Fibroblast of mammary gland (primary cell): ENCODE results near the gene RECQL5.

ENCODE experiments used
- DNase-seq: peaks from one replicate; pipeline ENCODE4 v3.0.0-alpha.2; 2010; ENCODE audit warnings: low read depth
- H3K4me3 ChIP-seq: 2 replicates; pipeline ENCODE4 v1.5.1; 2011; ENCODE audit warnings: low read depth, mild to moderate bottlenecking, low read length, moderate library complexity; ENCODE audit not compliant: control insufficient read depth
- TF ChIP-seq, protein P1 (sequence below): conservative IDR thresholded peaks from 2 replicates; pipeline ENCODE4 v1.5.1; 2011; ENCODE audit warnings: low read depth, low read length, inconsistent platforms; ENCODE audit not compliant: control insufficient read depth, insufficient read depth

Gene RECQL5

GRCh38 chr17:75627094-75627493 lies 39.9 kb downstream of the RECQL5 start:
- H3K4me3 ChIP-seq = no peak overlapping the region
- TF ChIP-seq, protein P1, sequence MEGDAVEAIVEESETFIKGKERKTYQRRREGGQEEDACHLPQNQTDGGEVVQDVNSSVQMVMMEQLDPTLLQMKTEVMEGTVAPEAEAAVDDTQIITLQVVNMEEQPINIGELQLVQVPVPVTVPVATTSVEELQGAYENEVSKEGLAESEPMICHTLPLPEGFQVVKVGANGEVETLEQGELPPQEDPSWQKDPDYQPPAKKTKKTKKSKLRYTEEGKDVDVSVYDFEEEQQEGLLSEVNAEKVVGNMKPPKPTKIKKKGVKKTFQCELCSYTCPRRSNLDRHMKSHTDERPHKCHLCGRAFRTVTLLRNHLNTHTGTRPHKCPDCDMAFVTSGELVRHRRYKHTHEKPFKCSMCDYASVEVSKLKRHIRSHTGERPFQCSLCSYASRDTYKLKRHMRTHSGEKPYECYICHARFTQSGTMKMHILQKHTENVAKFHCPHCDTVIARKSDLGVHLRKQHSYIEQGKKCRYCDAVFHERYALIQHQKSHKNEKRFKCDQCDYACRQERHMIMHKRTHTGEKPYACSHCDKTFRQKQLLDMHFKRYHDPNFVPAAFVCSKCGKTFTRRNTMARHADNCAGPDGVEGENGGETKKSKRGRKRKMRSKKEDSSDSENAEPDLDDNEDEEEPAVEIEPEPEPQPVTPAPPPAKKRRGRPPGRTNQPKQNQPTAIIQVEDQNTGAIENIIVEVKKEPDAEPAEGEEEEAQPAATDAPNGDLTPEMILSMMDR = no peak
- DNase-seq = no peak

DNA sequence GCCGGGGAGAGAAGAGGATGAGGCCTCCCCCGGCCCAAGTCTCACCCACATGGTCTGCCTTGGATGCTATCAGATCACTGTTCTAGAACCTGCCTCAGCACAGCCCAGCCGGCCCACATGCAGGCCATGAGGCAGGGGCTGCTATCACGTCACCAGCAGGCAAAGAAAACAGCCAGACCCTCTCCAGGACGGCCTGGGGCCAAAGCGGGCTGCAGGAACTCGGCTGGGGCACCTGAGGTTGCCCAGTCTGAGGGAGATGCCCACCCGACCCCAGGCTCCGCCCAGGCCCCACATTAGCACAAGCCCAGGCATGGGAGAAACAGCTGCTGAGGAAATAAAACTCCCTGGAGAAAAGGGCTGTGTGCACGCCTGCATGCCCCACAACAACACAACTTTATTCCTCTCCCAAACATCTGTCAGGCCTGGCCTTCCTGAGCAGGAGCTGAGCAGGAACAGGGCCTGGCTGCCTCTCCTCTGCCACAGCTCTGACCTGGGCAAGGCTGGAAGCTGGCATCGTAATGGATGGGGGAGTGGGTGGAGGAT lies 40.4 kb downstream of the RECQL5 start:
- no peak overlapping the region for H3K4me3 ChIP-seq
- no peak for DNase-seq
- TF ChIP-seq, protein P1 = no peak

GRCh38 chr17:75625813-75626486 lies 41.0 kb downstream of the RECQL5 start:
- TF ChIP-seq, protein P1 = peak; percentile 71
- H3K4me3 ChIP-seq = no peak overlapping the region
- DNase-seq = peak; percentile 11

DNA sequence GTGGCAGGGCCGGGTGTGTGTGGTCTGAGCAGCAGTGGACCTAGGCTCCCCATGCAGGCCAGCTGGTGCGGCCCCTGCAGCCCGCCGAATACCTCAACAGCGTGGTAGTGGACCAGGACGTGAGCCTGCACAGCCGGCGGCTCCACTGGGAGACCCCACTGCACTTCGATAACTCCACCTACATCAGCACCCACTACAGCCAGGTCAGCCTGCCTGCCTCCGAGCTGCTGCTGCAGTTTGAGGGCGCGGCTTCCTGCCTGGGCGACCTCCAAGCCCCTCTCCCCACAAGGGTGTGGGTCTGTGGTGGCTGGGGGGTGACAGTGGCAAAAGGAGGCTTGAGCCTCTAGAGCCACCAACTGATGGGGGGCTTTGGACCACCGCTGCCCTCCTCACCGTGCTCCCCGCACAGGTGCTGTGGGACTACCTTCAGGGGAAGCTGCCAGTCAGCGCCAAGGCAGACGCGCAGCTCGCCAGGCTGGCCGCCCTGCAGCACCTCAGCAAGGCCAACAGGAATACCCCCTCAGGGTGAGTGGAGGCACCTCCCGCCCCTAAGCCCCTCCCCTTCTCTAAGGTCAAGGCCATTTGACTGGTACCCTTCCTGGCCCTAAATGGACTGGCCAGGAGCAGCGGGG lies 42.1 kb downstream of the RECQL5 start:
- DNase-seq = no peak
- TF ChIP-seq, protein P1 = no peak
- no peak overlapping the region for H3K4me3 ChIP-seq

GRCh38 chr17:75624021-75624420 lies 42.9 kb downstream of the RECQL5 start:
- DNase-seq = no peak
- H3K4me3 ChIP-seq = no peak overlapping the region
- TF ChIP-seq, protein P1 = no peak

GRCh38 chr17:75623386-75623785 lies 43.6 kb downstream of the RECQL5 start:
- no peak for DNase-seq

More at GRCh38 chr17:75623386-75623785, 43.6 kb downstream of the RECQL5 start:
- TF ChIP-seq, protein P1 = no peak
- no peak overlapping the region for H3K4me3 ChIP-seq
